ENCODE measurements around the gene VILL. TPM values are rescaled to one million over a fixed set of nuclear protein-coding genes. Genes with fewer than 3 reads are reported as not detected.

VILL gene
- total RNA-seq = 1 to 10 TPM; 3.4 to 9.0 (median 7.0) TPM

- no peak for TF ChIP-seq CTCF (IDR thresholded peaks at IDR 0.05; ENCODE audit: low read depth)
These were observed at the start of gene VILL for GRCh38 chr3:37990527-37990926. TSS of gene VILL (plus strand) at chr3:37990786. CDS start at chr3:37993673, 2,887 bp downstream.

DNA sequence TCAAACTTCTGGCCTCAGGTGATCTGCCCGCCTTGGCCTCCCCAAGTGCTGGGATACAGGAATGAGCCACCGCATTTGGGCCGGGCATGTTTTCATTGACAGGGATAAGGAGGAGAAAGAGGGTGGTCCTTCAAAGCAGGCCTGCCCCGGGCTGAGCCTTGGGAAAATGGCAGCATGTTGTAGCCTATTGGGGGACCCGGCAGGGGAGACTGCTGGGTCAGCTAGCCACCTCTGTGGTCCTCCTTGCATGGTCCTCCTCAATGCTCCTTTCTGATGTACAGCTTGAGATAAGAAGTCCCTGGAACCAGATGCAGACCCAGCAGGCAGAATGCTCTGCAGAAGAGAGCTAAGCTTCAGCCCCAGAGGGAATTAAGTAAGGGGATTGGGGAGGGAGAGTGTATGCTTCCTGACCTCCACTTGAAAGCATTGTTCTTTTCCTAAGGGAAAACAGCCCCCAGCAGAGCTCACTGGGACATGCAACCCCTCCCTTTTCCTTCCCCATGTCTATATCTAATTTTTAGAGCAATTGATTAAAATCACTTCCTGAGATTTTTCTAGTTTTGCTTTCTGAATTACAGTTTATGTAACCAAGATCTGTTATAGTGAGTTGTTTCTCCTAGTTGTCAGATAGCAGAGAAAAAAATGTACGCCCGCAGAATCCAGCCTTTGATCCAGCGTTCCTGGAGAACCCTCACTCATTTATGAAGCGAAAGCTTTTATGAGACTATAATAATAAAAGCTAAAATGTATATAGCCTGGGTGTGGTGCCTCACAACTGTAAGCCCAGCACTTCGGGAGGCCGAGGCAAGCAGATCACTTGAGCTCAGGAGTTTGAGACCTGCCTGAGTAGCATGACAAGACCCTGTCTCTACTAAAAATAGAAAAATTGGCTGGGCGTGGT lies 48.7 kb upstream of the VILL start:
- no peak for TF ChIP-seq CTCF (IDR thresholded peaks at IDR 0.05; ENCODE audit: low read depth)

DNA sequence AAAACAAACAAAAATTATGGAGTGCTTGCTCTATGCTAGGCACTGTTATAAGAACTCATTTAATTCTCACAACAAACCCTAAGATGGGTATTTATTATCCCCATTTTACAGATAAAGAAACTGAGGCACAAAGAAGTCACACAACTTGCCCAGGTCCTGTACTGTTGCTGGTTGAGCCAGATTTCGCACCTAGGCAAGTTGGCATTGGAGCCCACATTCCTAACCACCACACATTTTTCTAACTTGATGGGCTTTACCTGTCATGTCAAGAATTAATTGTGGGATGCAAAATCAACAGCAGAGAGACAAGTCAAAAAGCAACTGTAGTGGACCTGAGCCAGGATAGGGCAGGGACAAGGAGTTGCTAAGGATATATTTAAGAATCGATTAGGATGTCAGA lies 47.9 kb upstream of the VILL start:
- no peak for TF ChIP-seq CTCF (IDR thresholded peaks at IDR 0.05; ENCODE audit: low read depth)

- TF ChIP-seq CTCF (IDR thresholded peaks at IDR 0.05; ENCODE audit: low read depth) = no peak
These were observed 47.5 kb upstream of the VILL start for GRCh38 chr3:37943126-37943525.

DNA sequence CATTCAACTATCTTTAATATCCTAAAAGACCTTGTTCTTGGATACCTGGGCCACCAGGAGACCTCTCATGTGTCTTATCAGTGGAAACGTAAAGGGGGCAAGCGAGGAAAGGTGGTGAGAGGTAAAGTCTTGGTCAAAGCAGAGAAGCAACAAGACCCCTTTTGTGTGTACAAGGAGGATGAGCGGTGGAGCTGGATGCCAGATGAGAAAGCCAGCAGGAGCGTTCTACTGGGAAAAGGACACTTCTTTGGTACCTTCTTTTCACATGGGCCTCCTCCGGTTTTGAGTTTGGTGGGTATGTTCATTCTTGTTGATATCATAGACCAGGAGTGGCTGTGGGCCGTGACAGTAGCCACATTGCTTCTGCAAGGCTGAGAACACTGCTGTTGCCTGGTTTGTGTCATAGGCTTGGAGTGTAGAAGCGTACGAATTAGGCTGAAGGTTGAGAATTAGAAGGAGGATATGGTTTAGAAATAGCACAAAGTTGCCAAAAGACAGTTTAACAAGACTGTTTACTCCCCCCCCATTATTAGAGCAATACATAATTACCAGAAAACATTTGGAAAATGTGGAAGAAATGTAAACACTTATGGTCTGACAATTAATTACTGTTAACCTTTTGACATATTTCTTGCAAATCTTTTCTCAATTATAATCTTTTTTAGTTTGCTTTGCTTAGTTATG lies 46.8 kb upstream of the VILL start:
- TF ChIP-seq CTCF (IDR thresholded peaks at IDR 0.05; ENCODE audit: low read depth) = no peak

- TF ChIP-seq CTCF (IDR thresholded peaks at IDR 0.05; ENCODE audit: low read depth) = no peak
These were observed 46.2 kb upstream of the VILL start for GRCh38 chr3:37944391-37944842.

DNA sequence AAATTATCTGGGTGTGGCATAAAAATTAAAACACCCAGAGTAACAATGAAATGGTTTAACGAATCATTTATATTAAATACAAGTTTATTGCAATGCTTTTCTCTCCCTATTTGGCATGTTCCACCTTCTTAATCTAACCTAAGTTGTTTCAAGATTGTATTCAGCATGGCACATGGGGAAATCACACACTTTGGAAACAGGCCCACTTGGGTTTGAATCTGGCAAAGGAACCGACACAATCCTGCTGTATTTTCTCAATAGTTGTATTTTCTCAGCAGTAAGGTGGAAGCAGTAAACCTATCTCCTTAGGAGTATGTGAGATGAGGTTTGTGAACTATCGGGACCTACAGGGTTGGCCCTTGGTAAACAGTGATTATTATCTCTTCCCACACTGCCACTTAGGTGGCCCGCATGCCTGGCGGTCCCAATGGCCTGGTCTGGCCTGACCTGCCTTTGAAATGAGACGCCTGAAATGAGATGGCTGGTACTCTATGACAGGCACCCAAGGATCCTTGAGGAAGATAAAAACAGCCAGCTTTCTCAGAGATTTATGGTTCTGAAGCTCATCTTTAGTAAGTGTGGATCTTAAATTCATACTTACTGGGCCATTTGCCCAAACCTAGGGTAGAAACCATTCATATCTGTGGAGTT lies 45.3 kb upstream of the VILL start:
- no peak for TF ChIP-seq CTCF (IDR thresholded peaks at IDR 0.05; ENCODE audit: low read depth)
